ENCODE measurements around the gene MACROD2.
"Not testable (repeated sequence)": the region's sequence is repeated elsewhere in the genome, so short reads cannot be mapped to it uniquely, and the experiment has no call there.

MACROD2 gene

GRCh38 chr20:15336536-15336935, 1341.2 kb downstream of the MACROD2 start:
- DNase-seq, result no peak

GRCh38 chr20:15339264-15339663, 1343.9 kb downstream of the MACROD2 start:
- DNase-seq, result no peak

- DNase-seq, result no peak
Measured at GRCh38 chr20:15342991-15343523, 1347.7 kb downstream of the MACROD2 start.

- no peak for DNase-seq
Measured at GRCh38 chr20:15345287-15345686, 1350.0 kb downstream of the MACROD2 start.

- no peak for DNase-seq
Measured at GRCh38 chr20:15346657-15347280, 1351.5 kb downstream of the MACROD2 start.

- no peak for DNase-seq
Measured at GRCh38 chr20:15359056-15359455, 1363.7 kb downstream of the MACROD2 start.

- no peak for DNase-seq
Measured at GRCh38 chr20:15362849-15363248, 1367.5 kb downstream of the MACROD2 start.

GRCh38 chr20:15364781-15365180, 1369.5 kb downstream of the MACROD2 start:
- DNase-seq, result no peak

- no peak for DNase-seq
Measured at GRCh38 chr20:15370370-15370769, 1375.1 kb downstream of the MACROD2 start.

GRCh38 chr20:15374682-15375081, 1379.4 kb downstream of the MACROD2 start:
- DNase-seq, result no peak

GRCh38 chr20:15375836-15376235, 1380.5 kb downstream of the MACROD2 start:
- no peak for DNase-seq

GRCh38 chr20:15377603-15378002, 1382.3 kb downstream of the MACROD2 start:
- not testable (repeated sequence) for DNase-seq

GRCh38 chr20:15378151-15378550, 1382.8 kb downstream of the MACROD2 start:
- DNase-seq, result no peak

GRCh38 chr20:15379681-15380296, 1384.5 kb downstream of the MACROD2 start:
- DNase-seq, result no peak

- no peak for DNase-seq
Measured at GRCh38 chr20:15380770-15381169, 1385.5 kb downstream of the MACROD2 start.

GRCh38 chr20:15387228-15387627, 1391.9 kb downstream of the MACROD2 start:
- no peak for DNase-seq

- DNase-seq, result no peak
Measured at GRCh38 chr20:15395457-15395856, 1400.1 kb downstream of the MACROD2 start.

- DNase-seq, result no peak
Measured at GRCh38 chr20:15396026-15396425, 1400.7 kb downstream of the MACROD2 start.

GRCh38 chr20:15396900-15397299, 1401.6 kb downstream of the MACROD2 start:
- DNase-seq, result no peak

- DNase-seq, result no peak
Measured at GRCh38 chr20:15399781-15400180, 1404.5 kb downstream of the MACROD2 start.

GRCh38 chr20:15406072-15406471, 1410.8 kb downstream of the MACROD2 start:
- no peak for DNase-seq

GRCh38 chr20:15411781-15412180, 1416.5 kb downstream of the MACROD2 start:
- DNase-seq, result no peak

GRCh38 chr20:15415908-15416307, 1420.6 kb downstream of the MACROD2 start:
- DNase-seq, result no peak

GRCh38 chr20:15419856-15420255, 1424.5 kb downstream of the MACROD2 start:
- DNase-seq, result no peak

- DNase-seq, result no peak
Measured at GRCh38 chr20:15422966-15423365, 1427.7 kb downstream of the MACROD2 start.

All from HCEC 1CT (cell line).